ENCODE data around the gene ITGB2.

DNA sequence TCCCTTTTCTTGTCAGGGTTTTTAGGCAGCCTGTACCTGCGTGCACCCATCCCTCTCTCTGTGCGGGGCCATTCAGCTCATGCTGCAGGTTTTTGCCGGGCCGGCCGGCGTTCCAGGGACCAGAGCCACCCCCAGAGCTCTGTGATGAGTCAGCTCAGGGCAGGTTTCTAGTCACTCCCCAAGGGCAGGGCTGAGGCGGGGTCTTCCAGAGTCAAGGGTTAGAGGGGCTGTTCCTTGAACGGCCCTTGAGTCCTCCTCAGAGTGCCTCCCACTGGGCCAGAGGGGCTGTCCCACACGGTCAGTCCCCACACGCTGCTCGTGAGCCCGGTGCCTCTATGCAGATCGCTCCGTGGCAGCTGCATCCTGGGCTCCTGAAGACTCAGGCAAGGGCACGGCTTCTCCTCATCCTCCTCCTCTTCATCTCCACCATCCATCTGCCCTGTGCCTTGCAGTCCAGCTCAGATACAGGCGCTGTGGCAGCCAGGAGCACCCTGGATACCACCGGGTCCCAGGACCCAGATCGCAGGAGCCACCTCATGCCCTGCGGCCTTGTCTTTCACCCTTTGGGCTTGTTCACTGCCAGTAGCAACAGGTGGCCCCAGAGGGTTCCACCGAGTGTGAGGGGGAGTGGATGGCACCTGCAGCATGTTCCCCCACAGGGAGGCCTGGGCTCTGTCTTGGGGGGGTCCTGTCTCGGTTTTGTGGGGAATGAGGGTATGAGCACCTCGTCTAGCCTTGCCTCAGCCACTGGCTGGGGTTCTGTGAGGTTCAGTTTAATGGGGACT lies 36.5 kb upstream of the ITGB2 start:
- TF ChIP-seq NR3C1 (CRISPR knock-in tag; conservative IDR thresholded peaks at IDR 0.05; ENCODE audit: low read depth), result no peak
- no peak for TF ChIP-seq ZNF416 (CRISPR knock-in tag; IDR thresholded peaks at IDR 0.05)
- no peak for TF ChIP-seq MYBL2 (CRISPR knock-in tag; IDR thresholded peaks at IDR 0.05)
- no peak for TF ChIP-seq ELF4 (CRISPR knock-in tag; IDR thresholded peaks at IDR 0.05; ENCODE audit: low read depth)
- TF ChIP-seq, protein P1, sequence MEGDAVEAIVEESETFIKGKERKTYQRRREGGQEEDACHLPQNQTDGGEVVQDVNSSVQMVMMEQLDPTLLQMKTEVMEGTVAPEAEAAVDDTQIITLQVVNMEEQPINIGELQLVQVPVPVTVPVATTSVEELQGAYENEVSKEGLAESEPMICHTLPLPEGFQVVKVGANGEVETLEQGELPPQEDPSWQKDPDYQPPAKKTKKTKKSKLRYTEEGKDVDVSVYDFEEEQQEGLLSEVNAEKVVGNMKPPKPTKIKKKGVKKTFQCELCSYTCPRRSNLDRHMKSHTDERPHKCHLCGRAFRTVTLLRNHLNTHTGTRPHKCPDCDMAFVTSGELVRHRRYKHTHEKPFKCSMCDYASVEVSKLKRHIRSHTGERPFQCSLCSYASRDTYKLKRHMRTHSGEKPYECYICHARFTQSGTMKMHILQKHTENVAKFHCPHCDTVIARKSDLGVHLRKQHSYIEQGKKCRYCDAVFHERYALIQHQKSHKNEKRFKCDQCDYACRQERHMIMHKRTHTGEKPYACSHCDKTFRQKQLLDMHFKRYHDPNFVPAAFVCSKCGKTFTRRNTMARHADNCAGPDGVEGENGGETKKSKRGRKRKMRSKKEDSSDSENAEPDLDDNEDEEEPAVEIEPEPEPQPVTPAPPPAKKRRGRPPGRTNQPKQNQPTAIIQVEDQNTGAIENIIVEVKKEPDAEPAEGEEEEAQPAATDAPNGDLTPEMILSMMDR (IDR thresholded peaks at IDR 0.05), result no peak
- TF ChIP-seq ZNF396 (CRISPR knock-in tag; IDR thresholded peaks at IDR 0.05; ENCODE audit: borderline replicate concordance), result no peak
- TF ChIP-seq, protein P2, sequence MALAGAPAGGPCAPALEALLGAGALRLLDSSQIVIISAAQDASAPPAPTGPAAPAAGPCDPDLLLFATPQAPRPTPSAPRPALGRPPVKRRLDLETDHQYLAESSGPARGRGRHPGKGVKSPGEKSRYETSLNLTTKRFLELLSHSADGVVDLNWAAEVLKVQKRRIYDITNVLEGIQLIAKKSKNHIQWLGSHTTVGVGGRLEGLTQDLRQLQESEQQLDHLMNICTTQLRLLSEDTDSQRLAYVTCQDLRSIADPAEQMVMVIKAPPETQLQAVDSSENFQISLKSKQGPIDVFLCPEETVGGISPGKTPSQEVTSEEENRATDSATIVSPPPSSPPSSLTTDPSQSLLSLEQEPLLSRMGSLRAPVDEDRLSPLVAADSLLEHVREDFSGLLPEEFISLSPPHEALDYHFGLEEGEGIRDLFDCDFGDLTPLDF (CRISPR knock-in tag; IDR thresholded peaks at IDR 0.05), result no peak
- TF ChIP-seq RELA (CRISPR knock-in tag; IDR thresholded peaks at IDR 0.05; ENCODE audit: borderline replicate concordance), result no peak
